Measurements from ENCODE around the gene DNAH3.
"Not testable (repeated sequence)": the region's sequence is repeated elsewhere in the genome, so short reads cannot be mapped to it uniquely, and the experiment has no call there.

DNAH3 gene

GRCh38 chr16:20976576-20976975 is 174.1 kb downstream of the DNAH3 start:
- DNase-seq = no peak

- DNase-seq = not testable (repeated sequence)
These were observed 177.4 kb downstream of the DNAH3 start for GRCh38 chr16:20973201-20973600.

GRCh38 chr16:20971401-20971800 is 179.2 kb downstream of the DNAH3 start:
- DNase-seq = no peak

GRCh38 chr16:20969386-20969785 is 181.3 kb downstream of the DNAH3 start:
- no peak for DNase-seq

- no peak for DNase-seq
These were observed 181.9 kb downstream of the DNAH3 start for GRCh38 chr16:20968765-20969164.

GRCh38 chr16:20960899-20961298 is 189.7 kb downstream of the DNAH3 start:
- no peak for DNase-seq

- DNase-seq = no peak
These were observed 193.5 kb downstream of the DNAH3 start for GRCh38 chr16:20957153-20957552.

- DNase-seq = no peak
These were observed 194.3 kb downstream of the DNAH3 start for GRCh38 chr16:20956319-20956718.

- DNase-seq = no peak
These were observed 196.1 kb downstream of the DNAH3 start for GRCh38 chr16:20954574-20954973.

GRCh38 chr16:20952139-20952920 is 198.3 kb downstream of the DNAH3 start:
- DNase-seq = no peak

- no peak for DNase-seq
These were observed 200.4 kb downstream of the DNAH3 start for GRCh38 chr16:20950294-20950693.

GRCh38 chr16:20949660-20950059 is 201.0 kb downstream of the DNAH3 start:
- no peak for DNase-seq

- DNase-seq = no peak
These were observed 202.2 kb downstream of the DNAH3 start for GRCh38 chr16:20948444-20948843.

- DNase-seq = no peak
These were observed 204.5 kb downstream of the DNAH3 start for GRCh38 chr16:20946015-20946629.

- DNase-seq = not testable (repeated sequence)
These were observed 205.1 kb downstream of the DNAH3 start for GRCh38 chr16:20945575-20945875.

GRCh38 chr16:20944861-20945574 is 205.6 kb downstream of the DNAH3 start:
- DNase-seq = peak; percentile 80

GRCh38 chr16:20942256-20942655 is 208.4 kb downstream of the DNAH3 start:
- DNase-seq = no peak

GRCh38 chr16:20941636-20941926 is 209.1 kb downstream of the DNAH3 start:
- no peak for DNase-seq

GRCh38 chr16:20940871-20941635 is 209.6 kb downstream of the DNAH3 start:
- peak; percentile 39 for DNase-seq

GRCh38 chr16:20939611-20940010 is 211.0 kb downstream of the DNAH3 start:
- no peak for DNase-seq

GRCh38 chr16:20938426-20938825 is 212.2 kb downstream of the DNAH3 start:
- DNase-seq = peak; percentile 36

- DNase-seq = no peak
These were observed 212.9 kb downstream of the DNAH3 start for GRCh38 chr16:20937736-20938135.

GRCh38 chr16:20933589-20933988 is 217.1 kb downstream of the DNAH3 start:
- DNase-seq = no peak
